Motor neuron (in vitro differentiated cells): ENCODE results near the gene MRTFA. TPM values are rescaled to one million over a fixed set of nuclear protein-coding genes. Genes with fewer than 3 reads are reported as not detected.
"Not testable (repeated sequence)": the region's sequence is repeated elsewhere in the genome, so short reads cannot be mapped to it uniquely, and the experiment has no call there.

ENCODE experiments used
- ATAC-seq, 8 experiments: fragments of 200-7000 bp; cut with Tn5 transposase; replicated peaks in 6 of 8; 2 replicates each; pipeline ENCODE4 v1.8.0; 2021; ENCODE audit warnings: mild to moderate bottlenecking in 8 of 8, moderate library complexity in 8 of 8
- H3K27ac ChIP-seq, 2 donors: fragments of 250-450 bp; sonication (Bioruptor Pico); 2 replicates each; pipeline ENCODE4 v1.9.0; 2021; ENCODE audit warnings: antibody characterized with exemption in 2 of 2, mild to moderate bottlenecking in 2 of 2, moderate library complexity in 1 of 2
- H3K4me1 ChIP-seq, 2 donors: fragments of 250-450 bp; sonication (Bioruptor Pico); replicated peaks in 1 of 2; 2 replicates each; pipeline ENCODE4 v1.6.1; 2021; ENCODE audit warnings: antibody characterized with exemption in 2 of 2, mild to moderate bottlenecking in 2 of 2, moderate library complexity in 1 of 2
- H3K4me3 ChIP-seq, 5 donors: fragments of 250-450 bp; sonication (Bioruptor Pico); 2 replicates each; pipeline ENCODE4 v1.9.0; 2021; ENCODE audit warnings: antibody characterized with exemption in 5 of 5, mild to moderate bottlenecking in 5 of 5, moderate library complexity in 4 of 5
- WGBS, 10 experiments: fragments of 450-650 bp; shearing (Covaris generic); methylation state at CpG; one replicate each; pipeline ENCODE4 v1.0.0; 2022; 5-methylcytosine and 5-hydroxymethylcytosine counted together
- in situ Hi-C, 9 experiments: fragments of 400-800 bp; cut with MboI; loops; one replicate each; pipeline ENCODE4 v1.15.0; 2021; ENCODE audit warnings: low sequenced_read_pairs in 9 of 9, low pct_unique_long_range_greater_than_20kb in 2 of 9; ENCODE audit not compliant: unreplicated experiment in 9 of 9
- total RNA-seq, 8 experiments: library from RNA; unstranded; fragments of 300-600 nt; gene quantifications; 2 replicates each; pipeline versions ENCODE4 v1.2.3 to v1.2.4, GENCODE V29; 2022

The MRTFA gene
- total RNA-seq, result 10 to 100 TPM; 13.1 to 33.2 (median 21.7) TPM

GRCh38 chr22:40636380-40637182 is at the start of gene MRTFA:
TSS of gene MRTFA (minus strand) at chr22:40636719.
- Histone ChIP-seq H3K4me3 (peak within 1 kb of the TSS; percentile 66 to 94 (median 71)), H3K4me1 (peaks cover 14 to 18% of the 10 kb centered on the region in 2 donors), H3K27ac (peak within 1 kb of the TSS; percentile 84 to 87)
- ATAC-seq, result peak; percentile 88 to 94 (median 92)
- in situ Hi-C loops, result loop anchor here in 3 of 9 experiments (25.0 kb wide), 3 partner anchors 99 to 199 kb away; no protein-coding TSS in a partner anchor
- 0 to 1% (median 0%) methylated on average over 1 to 33 of the region's 82 CpGs; no CpG with 5 or more reads in 7 of the 10 experiments for WGBS, 10 experiments

- Histone ChIP-seq H3K4me1 (peaks cover 11 to 12% of the 10 kb centered on the region in 2 donors), H3K27ac (no peak overlapping the region), H3K4me3 (no peak overlapping the region)
- 60 to 100% (median 100%) methylated on average over 1 to 3 of the region's 3 CpGs; no CpG with 5 or more reads in 3 of the 10 experiments for WGBS, 10 experiments
- in situ Hi-C loops, result loop anchor here in 1 of 9 experiments (10.0 kb wide), 1 partner anchor 69 kb away; no protein-coding TSS in a partner anchor
- ATAC-seq, result no peak
Measured at GRCh38 chr22:40685406-40685805, 48.9 kb upstream of the MRTFA start.

DNA sequence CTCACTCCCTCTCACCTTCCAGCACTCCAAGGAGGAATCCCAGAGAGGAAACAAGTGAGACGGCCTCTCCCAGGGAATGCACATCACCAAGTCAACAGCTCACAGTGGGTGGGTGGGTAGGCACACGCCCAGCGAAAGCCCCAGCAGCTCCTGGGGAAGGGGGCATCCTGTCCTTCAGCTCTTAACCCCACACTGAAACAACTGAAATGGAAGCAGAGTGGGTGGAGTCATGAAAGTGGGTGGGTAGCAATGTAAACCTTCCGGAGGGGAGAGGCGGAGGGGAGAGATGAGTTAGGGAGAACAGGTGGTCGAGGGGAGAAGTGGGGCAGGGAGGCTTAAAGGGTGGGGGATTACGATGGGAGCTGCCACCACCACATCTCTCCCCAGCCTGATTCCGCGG is 48.2 kb upstream of the MRTFA start:
- Histone ChIP-seq H3K27ac (no peak overlapping the region), H3K4me3 (no peak overlapping the region), H3K4me1 (peaks cover 17% of the 10 kb centered on the region in 2 donors)
- ATAC-seq, result no peak
- WGBS, 10 experiments, result 25 to 73% (median 60%) methylated on average over 1 to 4 of the region's 9 CpGs; no CpG with 5 or more reads in 6 of the 10 experiments
- in situ Hi-C loops, result loop anchor here in 1 of 9 experiments (10.0 kb wide), 1 partner anchor 70 kb away; no protein-coding TSS in a partner anchor

DNA sequence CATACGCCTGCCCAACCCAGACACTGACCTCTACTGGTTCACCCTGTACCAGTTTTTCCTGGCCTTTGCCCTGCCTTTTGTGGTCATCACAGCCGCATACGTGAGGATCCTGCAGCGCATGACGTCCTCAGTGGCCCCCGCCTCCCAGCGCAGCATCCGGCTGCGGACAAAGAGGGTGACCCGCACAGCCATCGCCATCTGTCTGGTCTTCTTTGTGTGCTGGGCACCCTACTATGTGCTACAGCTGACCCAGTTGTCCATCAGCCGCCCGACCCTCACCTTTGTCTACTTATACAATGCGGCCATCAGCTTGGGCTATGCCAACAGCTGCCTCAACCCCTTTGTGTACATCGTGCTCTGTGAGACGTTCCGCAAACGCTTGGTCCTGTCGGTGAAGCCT is 44.9 kb upstream of the MRTFA start:
- in situ Hi-C loops, result loop anchor here in 1 of 9 experiments (10.0 kb wide), 1 partner anchor 73 kb away; no protein-coding TSS in a partner anchor
- WGBS, 10 experiments, result 88 to 100% (median 94%) methylated on average over 1 to 12 of the region's 19 CpGs; no CpG with 5 or more reads in 3 of the 10 experiments
- no peak for ATAC-seq
- no peak overlapping the region for H3K27ac ChIP-seq
- peaks cover 24 to 28% of the 10 kb centered on the region in 2 donors for H3K4me1 ChIP-seq
- H3K4me3 ChIP-seq, result no peak overlapping the region

GRCh38 chr22:40680819-40681183 is 44.3 kb upstream of the MRTFA start:
- in situ Hi-C loops, result loop anchor here in 1 of 9 experiments (10.0 kb wide), 1 partner anchor 74 kb away; no protein-coding TSS in a partner anchor
- WGBS, 10 experiments, result 80 to 100% (median 84%) methylated on average over 2 to 7 of the region's 15 CpGs; no CpG with 5 or more reads in 6 of the 10 experiments
- no peak overlapping the region for H3K27ac ChIP-seq
- H3K4me1 ChIP-seq, result peaks cover 24 to 28% of the 10 kb centered on the region in 2 donors
- no peak for ATAC-seq
- H3K4me3 ChIP-seq, result peak overlapping the region in 1 of 5 donors; percentile 37

GRCh38 chr22:40679964-40680818 is 43.7 kb upstream of the MRTFA start:
- WGBS, 10 experiments, result 13 to 100% (median 74%) methylated on average over 1 to 6 of the region's 9 CpGs; no CpG with 5 or more reads in 2 of the 10 experiments
- peak in 3 of 8 experiments; percentile 8 to 27 (median 11) for ATAC-seq
- H3K4me1 ChIP-seq, result peaks cover 24 to 28% of the 10 kb centered on the region in 2 donors
- peak overlapping the region; percentile 24 to 41 (median 34) for H3K4me3 ChIP-seq
- no peak overlapping the region for H3K27ac ChIP-seq
- in situ Hi-C loops, result loop anchor here in 1 of 9 experiments (10.0 kb wide), 1 partner anchor 75 kb away; no protein-coding TSS in a partner anchor

DNA sequence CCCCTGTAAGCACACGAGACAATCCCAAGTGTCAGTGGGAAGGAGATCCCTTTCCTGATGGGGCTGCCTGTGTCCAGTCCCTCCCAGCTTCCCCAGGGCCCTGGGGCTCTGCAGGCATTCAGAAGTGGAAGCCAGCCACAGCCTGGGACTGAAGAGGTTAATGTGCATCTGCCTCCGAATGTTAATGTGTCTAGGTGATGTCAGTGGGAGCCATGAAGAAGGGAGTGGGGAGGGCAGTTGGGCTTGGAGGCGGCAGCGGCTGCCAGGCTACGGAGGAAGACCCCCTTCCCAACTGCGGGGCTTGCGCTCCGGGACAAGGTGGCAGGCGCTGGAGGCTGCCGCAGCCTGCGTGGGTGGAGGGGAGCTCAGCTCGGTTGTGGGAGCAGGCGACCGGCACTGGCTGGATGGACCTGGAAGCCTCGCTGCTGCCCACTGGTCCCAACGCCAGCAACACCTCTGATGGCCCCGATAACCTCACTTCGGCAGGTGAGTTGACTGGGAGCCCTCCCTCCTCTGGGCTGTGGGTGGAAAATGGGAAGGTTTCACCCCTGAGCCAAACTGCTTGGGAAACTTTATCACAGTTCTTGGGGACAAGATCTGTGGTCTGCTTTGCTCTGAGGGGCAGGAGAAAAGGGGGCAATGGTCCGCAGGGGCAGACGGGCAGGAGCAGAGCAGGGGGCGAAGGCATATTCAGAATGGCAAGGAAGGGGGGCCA is 42.9 kb upstream of the MRTFA start, which contains the start of gene MCHR1:
Gene MCHR1 (plus strand): TSS at position 236 of the 715 bp plus-strand sequence. CDS start 169 bp downstream, at position 405.
- 0 to 90% (median 7%) methylated on average over 1 to 8 of the region's 21 CpGs; no CpG with 5 or more reads in 5 of the 10 experiments for WGBS, 10 experiments
- Histone ChIP-seq H3K4me3 (peak within 1 kb of the TSS; percentile 24 to 41 (median 34)), H3K27ac (peak within 1 kb of the TSS in 1 of 2 donors; percentile 29), H3K4me1 (peaks cover 24 to 28% of the 10 kb centered on the region in 2 donors)
- in situ Hi-C loops, result no loop called here
- ATAC-seq, result peak; percentile 52 to 72 (median 60)

- 33 to 78% (median 50%) methylated on average over 1 to 11 of the region's 14 CpGs; no CpG with 5 or more reads in 5 of the 10 experiments for WGBS, 10 experiments
- Histone ChIP-seq H3K4me3 (peak overlapping the region; percentile 24 to 41 (median 34)), H3K4me1 (peaks cover 24 to 28% of the 10 kb centered on the region in 2 donors), H3K27ac (peak overlapping the region in 1 of 2 donors; percentile 29)
- ATAC-seq, result peak in 1 of 8 experiments; percentile 3
- in situ Hi-C loops, result no loop called here
Measured at GRCh38 chr22:40678493-40679248, 42.2 kb upstream of the MRTFA start.

GRCh38 chr22:40676644-40677043 is 40.1 kb upstream of the MRTFA start:
- in situ Hi-C loops, result no loop called here
- H3K4me1 ChIP-seq, result peaks cover 16 to 22% of the 10 kb centered on the region in 2 donors
- 82 to 100% (median 89%) methylated on average over 1 to 3 of the region's 3 CpGs; no CpG with 5 or more reads in 7 of the 10 experiments for WGBS, 10 experiments
- H3K4me3 ChIP-seq, result no peak overlapping the region
- ATAC-seq, result no peak
- no peak overlapping the region for H3K27ac ChIP-seq

- WGBS, 10 experiments, result 69 to 100% (median 94%) methylated on average over 1 to 4 of the region's 4 CpGs; no CpG with 5 or more reads in 3 of the 10 experiments
- ATAC-seq, in situ Hi-C loops, H3K27ac ChIP-seq, H3K4me3 ChIP-seq: not testable (repeated sequence)
- H3K4me1 ChIP-seq, result peaks cover 16 to 22% of the 10 kb centered on the region in 2 donors
Measured at GRCh38 chr22:40676166-40676565, 39.6 kb upstream of the MRTFA start.

DNA sequence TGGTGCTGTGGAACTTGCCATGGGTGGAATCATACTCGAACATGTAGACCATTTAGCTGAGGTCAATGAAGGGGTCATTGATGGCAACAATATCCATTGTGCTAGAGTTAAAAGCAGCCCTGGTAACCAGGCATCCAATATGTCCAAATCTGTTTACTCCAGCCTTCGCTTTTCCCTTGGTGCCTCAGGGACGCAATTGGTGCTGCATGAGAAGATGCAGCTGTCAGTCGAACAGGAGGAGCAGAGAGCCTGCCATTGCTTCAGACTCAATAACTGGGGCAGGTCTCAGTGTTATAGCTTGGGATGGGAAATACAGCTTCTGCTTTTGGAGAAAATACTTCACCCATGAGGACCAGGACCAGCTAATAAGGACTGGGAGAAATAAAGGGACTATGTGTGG is 37.8 kb upstream of the MRTFA start:
- in situ Hi-C loops, result loop anchor here in 1 of 9 experiments (25.0 kb wide), 1 partner anchor 213 kb away; no protein-coding TSS in a partner anchor
- no peak overlapping the region for H3K4me3 ChIP-seq
- WGBS, 10 experiments, result 53 to 100% (median 81%) methylated on average over 1 to 4 of the region's 4 CpGs; no CpG with 5 or more reads in 2 of the 10 experiments
- no peak overlapping the region for H3K27ac ChIP-seq
- peaks cover 6 to 7% of the 10 kb centered on the region in 2 donors for H3K4me1 ChIP-seq
- ATAC-seq, result no peak
